Measurements from ENCODE around the gene BANP.
"Not testable (repeated sequence)": the region's sequence is repeated elsewhere in the genome, so short reads cannot be mapped to it uniquely, and the experiment has no call there.

DNA sequence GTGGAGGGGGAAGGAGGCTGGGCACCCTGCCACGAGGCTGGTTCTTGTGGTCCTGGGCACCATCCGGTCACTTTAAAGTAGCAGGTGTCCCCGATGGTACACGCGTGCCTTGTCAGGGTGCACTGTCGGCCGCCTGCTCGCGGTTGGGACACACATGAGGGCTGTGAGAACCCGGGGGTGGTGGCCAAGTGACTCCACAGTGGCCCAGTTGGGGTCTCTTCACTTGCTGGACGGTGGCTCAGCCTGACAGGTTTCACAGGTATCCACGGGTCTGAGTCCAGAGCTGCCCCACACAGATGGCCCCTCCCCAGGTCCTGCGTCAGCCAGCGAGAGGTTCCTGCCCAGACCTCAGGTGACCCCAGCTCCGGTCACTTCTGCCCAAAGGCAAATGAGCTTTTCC, 137.8 kb downstream of the BANP start:
- not testable (repeated sequence) for TF ChIP-seq EZH2 (IDR thresholded peaks at IDR 0.05; ENCODE audit: insufficient read depth, poor library complexity, severe bottlenecking); EZH2phosphoT487 (IDR thresholded peaks at IDR 0.05; ENCODE audit: insufficient read depth, low read depth)

Measured in GM23248 (cell line).